Gastroesophageal sphincter (tissue), 4 donors: ENCODE data around the gene CHST9. TPM values are rescaled to one million over a fixed set of nuclear protein-coding genes. Genes with fewer than 3 reads are reported as not detected.

Experiments used
- ATAC-seq: fragments of 150-250 bp; one replicate; pipeline ENCODE4 v1.9.1; 2016; ENCODE audit warnings: mild to moderate bottlenecking, moderate library complexity
- H3K27ac ChIP-seq, 4 donors: fragments of 200-600 bp; sonication (generic) in 3 of 4; 1 replicate in 3 of 4; 2 replicates in 1 of 4; pipeline ENCODE4 v1.5.1; 2016 to 2019
- H3K27me3 ChIP-seq: fragments of 200-600 bp; sonication (generic); one replicate; pipeline ENCODE4 v1.5.1; 2019
- H3K36me3 ChIP-seq, 2 donors: fragments of 200-600 bp; sonication (generic); one replicate each; pipeline ENCODE4 v1.5.1; 2019; ENCODE audit warnings: control low read depth in 1 of 2
- H3K4me1 ChIP-seq, 3 donors: fragments of 200-600 bp; sonication (generic); 1 replicate in 2 of 3; 2 replicates in 1 of 3; pipeline ENCODE4 v1.5.1; 2016 to 2019; ENCODE audit warnings: control low read depth in 2 of 3
- H3K4me3 ChIP-seq, 2 donors: fragments of 200-600 bp; sonication (generic); one replicate each; pipeline ENCODE4 v1.5.1; 2019; ENCODE audit warnings: mild to moderate bottlenecking in 1 of 2, moderate library complexity in 1 of 2
- H3K9me3 ChIP-seq, 3 donors: fragments of 200-600 bp; sonication (generic); one replicate each; pipeline ENCODE4 v1.5.1; 2017 to 2019; ENCODE audit warnings: control low read depth in 2 of 3
- CTCF ChIP-seq, 4 experiments: fragments of 200-600 bp in 2 of 4; fragments of 450-650 bp in 2 of 4; sonication (generic) in 1 of 4; IDR thresholded peaks; one replicate each; pipeline ENCODE4 v1.5.1; 2017 to 2019; ENCODE audit warnings: antibody characterized with exemption in 4 of 4, mild to moderate bottlenecking in 2 of 4, moderate library complexity in 2 of 4
- EP300 ChIP-seq: sonication (generic); formaldehyde crosslinking; IDR thresholded peaks from one replicate; pipeline ENCODE4 v1.6.1; 2017; ENCODE audit warnings: antibody characterized with exemption, mild to moderate bottlenecking
- POLR2A ChIP-seq, 2 donors: fragments of 450-650 bp; IDR thresholded peaks; one replicate each; pipeline ENCODE4 v1.6.1; 2017; ENCODE audit warnings: antibody characterized with exemption in 2 of 2, mild to moderate bottlenecking in 2 of 2, moderate library complexity in 1 of 2
- POLR2AphosphoS5 ChIP-seq: sonication (generic); formaldehyde crosslinking; IDR thresholded peaks from one replicate; pipeline ENCODE4 v1.6.1; 2017; ENCODE audit warnings: antibody characterized with exemption
- WGBS, 2 donors: methylation state at CpG; one replicate each; pipeline ENCODE4 v1.1.5; 2018; ENCODE audit warnings: low coverage in 1 of 2; 5-methylcytosine and 5-hydroxymethylcytosine counted together
- total RNA-seq, 4 donors: library from RNA; depleted of rRNA; stranded (reverse); fragments of >200 nt; gene quantifications; one replicate each; pipeline ENCODE4 v1.1.0, GENCODE V29; 2016

The CHST9 gene
- total RNA-seq, 4 donors from 2014 or later = 0.62 to 7.2 (median 0.95) TPM

- TF ChIP-seq EP300 (no peak), CTCF (IDR thresholded peaks at IDR 0.05) (no peak), POLR2A (IDR thresholded peaks at IDR 0.05) (no peak), POLR2AphosphoS5 (no peak)
- no peaks in the 10 kb centered on the region for H3K9me3 ChIP-seq
- H3K36me3 ChIP-seq = no peaks in the 10 kb centered on the region
- H3K4me3 ChIP-seq = no peak overlapping the region
- ATAC-seq = no peak
- H3K4me1 ChIP-seq = no peaks in the 10 kb centered on the region
- no peaks in the 10 kb centered on the region for H3K27me3 ChIP-seq
- 78 to 79% methylated on average over 3 to 4 of the region's 4 CpGs for WGBS, 2 donors
- no peak overlapping the region for H3K27ac ChIP-seq
Observed at GRCh38 chr18:27136208-27136535, 48.9 kb downstream of the CHST9 start.

GRCh38 chr18:27135504-27136207 is 49.5 kb downstream of the CHST9 start:
- 35 to 53% methylated on average over 4 to 5 of the region's 7 CpGs for WGBS, 2 donors
- no peaks in the 10 kb centered on the region for H3K9me3 ChIP-seq
- H3K36me3 ChIP-seq = no peaks in the 10 kb centered on the region
- H3K27me3 ChIP-seq = no peaks in the 10 kb centered on the region
- H3K4me1 ChIP-seq = no peaks in the 10 kb centered on the region
- TF ChIP-seq POLR2AphosphoS5 (no peak), EP300 (no peak), POLR2A (IDR thresholded peaks at IDR 0.05) (no peak), CTCF (IDR thresholded peaks at IDR 0.05) (no peak)
- no peak for ATAC-seq
- H3K27ac ChIP-seq = no peak overlapping the region
- H3K4me3 ChIP-seq = no peak overlapping the region

- Histone ChIP-seq H3K36me3 (no peaks in the 10 kb centered on the region), H3K9me3 (no peaks in the 10 kb centered on the region), H3K27ac (no peak overlapping the region), H3K4me3 (no peak overlapping the region), H3K27me3 (no peaks in the 10 kb centered on the region), H3K4me1 (no peaks in the 10 kb centered on the region)
- no peak for ATAC-seq
- no peak for TF ChIP-seq POLR2AphosphoS5
- no peak for TF ChIP-seq POLR2A (IDR thresholded peaks at IDR 0.05)
- TF ChIP-seq CTCF (IDR thresholded peaks at IDR 0.05) = no peak
- no peak for TF ChIP-seq EP300
- WGBS, 2 donors = 57 to 86% methylated on average over 7 of the region's 7 CpGs
Observed at GRCh38 chr18:27130065-27130630, 55.0 kb downstream of the CHST9 start.

GRCh38 chr18:27124196-27124595 is 60.9 kb downstream of the CHST9 start:
- Histone ChIP-seq H3K9me3 (no peaks in the 10 kb centered on the region), H3K27ac (no peak overlapping the region), H3K27me3 (no peaks in the 10 kb centered on the region), H3K4me3 (no peak overlapping the region), H3K4me1 (no peaks in the 10 kb centered on the region), H3K36me3 (no peaks in the 10 kb centered on the region)
- TF ChIP-seq POLR2A (IDR thresholded peaks at IDR 0.05) (no peak), CTCF (IDR thresholded peaks at IDR 0.05) (no peak), EP300 (no peak), POLR2AphosphoS5 (no peak)
- no peak for ATAC-seq
- WGBS, 2 donors = 60 to 79% methylated on average over 1 of the region's 1 CpG

GRCh38 chr18:27121108-27121507 is 64.0 kb downstream of the CHST9 start:
- Histone ChIP-seq H3K36me3 (no peaks in the 10 kb centered on the region), H3K4me3 (no peak overlapping the region), H3K27ac (no peak overlapping the region), H3K9me3 (no peaks in the 10 kb centered on the region), H3K27me3 (no peaks in the 10 kb centered on the region), H3K4me1 (no peaks in the 10 kb centered on the region)
- no peak for TF ChIP-seq CTCF (IDR thresholded peaks at IDR 0.05)
- TF ChIP-seq POLR2AphosphoS5 = no peak
- no peak for TF ChIP-seq EP300
- no peak for TF ChIP-seq POLR2A (IDR thresholded peaks at IDR 0.05)
- no peak for ATAC-seq
- 83 to 100% methylated on average over 1 of the region's 1 CpG for WGBS, 2 donors
